ENCODE measurements around the gene SUGCT.
"Not testable (repeated sequence)": the region's sequence is repeated elsewhere in the genome, so short reads cannot be mapped to it uniquely, and the experiment has no call there.

Gene SUGCT

GRCh38 chr7:40584667-40585433 lies 450.0 kb downstream of the SUGCT start:
- DNase-seq: peak in 1 of 2 donors; percentile 28

- DNase-seq: peak; percentile 47 to 53
These were observed 451.4 kb downstream of the SUGCT start for GRCh38 chr7:40586197-40586596.

GRCh38 chr7:40587419-40587818 lies 452.6 kb downstream of the SUGCT start:
- no peak for DNase-seq

GRCh38 chr7:40595129-40595528 lies 460.3 kb downstream of the SUGCT start:
- DNase-seq: no peak

- DNase-seq: no peak
These were observed 461.0 kb downstream of the SUGCT start for GRCh38 chr7:40595832-40596231.

DNA sequence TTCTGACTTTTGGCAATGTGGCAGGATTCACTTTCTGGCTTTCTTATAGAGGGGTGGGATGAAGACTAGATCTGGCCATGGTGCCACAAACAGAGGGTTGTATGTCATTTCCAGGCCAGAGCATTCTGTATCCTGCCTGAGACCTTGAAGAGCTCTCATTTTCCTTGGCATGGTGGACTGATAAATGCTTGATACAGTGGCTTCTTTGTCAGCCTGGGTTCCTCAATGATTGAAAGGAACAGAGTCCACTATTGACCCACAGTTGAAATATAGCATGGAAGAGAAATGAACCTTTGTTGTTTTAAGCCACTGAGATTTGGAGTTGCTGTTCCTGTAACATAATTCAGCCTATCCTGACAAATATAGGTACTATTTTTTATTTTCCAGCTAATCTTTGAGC lies 462.7 kb downstream of the SUGCT start:
- DNase-seq: no peak

- no peak for DNase-seq
These were observed 464.1 kb downstream of the SUGCT start for GRCh38 chr7:40598915-40599314.

GRCh38 chr7:40599836-40600235 lies 465.0 kb downstream of the SUGCT start:
- DNase-seq: peak in 1 of 2 donors; percentile 10

GRCh38 chr7:40602351-40602750 lies 467.5 kb downstream of the SUGCT start:
- not testable (repeated sequence) for DNase-seq

GRCh38 chr7:40604601-40605438 lies 470.0 kb downstream of the SUGCT start:
- DNase-seq: peak; percentile 53 to 73

GRCh38 chr7:40608321-40609075 lies 473.7 kb downstream of the SUGCT start:
- DNase-seq: no peak

- DNase-seq: no peak
These were observed 475.7 kb downstream of the SUGCT start for GRCh38 chr7:40610461-40610860.

GRCh38 chr7:40611095-40611871 lies 476.5 kb downstream of the SUGCT start:
- DNase-seq: no peak

DNA sequence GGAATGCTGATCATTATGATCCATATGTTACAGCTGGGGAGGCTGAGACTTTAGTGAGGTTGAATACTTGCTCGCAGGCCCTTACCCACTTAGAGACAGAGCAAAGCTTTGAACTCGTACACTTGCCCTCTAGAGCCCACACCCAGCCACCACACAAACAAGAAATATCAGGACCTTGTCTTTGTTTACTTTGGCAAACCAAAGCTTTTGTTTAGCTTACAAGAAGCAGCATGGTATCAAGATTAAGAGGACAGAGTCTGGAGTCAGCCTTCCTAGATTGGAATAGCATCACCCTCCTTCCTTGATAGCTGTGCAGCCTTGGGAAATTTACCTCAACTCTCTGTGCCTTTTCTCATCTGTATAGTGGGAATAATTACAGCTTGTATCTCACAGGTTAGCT lies 477.5 kb downstream of the SUGCT start:
- no peak for DNase-seq

DNA sequence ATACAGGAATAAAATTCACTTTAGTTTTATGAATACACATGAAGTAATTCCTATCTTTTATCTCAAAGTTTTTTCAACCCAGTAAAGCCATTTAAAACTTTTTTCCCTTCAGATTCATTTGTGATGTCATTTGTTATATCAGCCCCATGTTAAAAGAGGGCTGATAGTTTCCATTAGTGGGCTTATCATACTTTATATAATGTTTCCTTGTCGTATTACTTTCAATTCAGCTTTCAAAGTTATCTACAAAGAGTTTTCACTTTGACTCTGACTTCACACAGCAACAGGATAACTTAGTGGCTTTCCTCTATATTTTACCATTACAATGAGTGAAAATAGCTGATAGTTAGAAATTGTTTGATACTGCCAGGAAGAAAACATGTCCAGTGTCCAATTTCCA lies 484.8 kb downstream of the SUGCT start:
- no peak for DNase-seq

DNA sequence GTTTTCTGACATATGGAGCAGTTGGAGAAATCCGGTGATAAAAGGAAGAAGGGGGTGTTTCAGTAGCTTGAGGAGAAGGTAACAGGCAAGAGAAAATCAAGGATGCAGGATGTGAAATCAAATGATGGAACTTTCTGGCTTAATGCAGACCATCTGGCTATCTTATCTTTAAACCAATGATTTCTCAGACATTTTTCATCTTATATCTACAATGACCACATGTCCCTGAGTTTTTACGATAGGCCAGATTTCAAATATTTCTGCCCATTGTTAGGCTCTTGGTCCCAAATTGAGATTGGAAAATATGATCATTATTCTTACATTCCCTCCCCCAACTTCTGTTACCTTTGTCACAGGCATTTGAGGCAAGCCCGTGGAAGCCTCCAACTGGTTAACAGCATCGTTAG lies 486.8 kb downstream of the SUGCT start:
- DNase-seq: no peak

DNA sequence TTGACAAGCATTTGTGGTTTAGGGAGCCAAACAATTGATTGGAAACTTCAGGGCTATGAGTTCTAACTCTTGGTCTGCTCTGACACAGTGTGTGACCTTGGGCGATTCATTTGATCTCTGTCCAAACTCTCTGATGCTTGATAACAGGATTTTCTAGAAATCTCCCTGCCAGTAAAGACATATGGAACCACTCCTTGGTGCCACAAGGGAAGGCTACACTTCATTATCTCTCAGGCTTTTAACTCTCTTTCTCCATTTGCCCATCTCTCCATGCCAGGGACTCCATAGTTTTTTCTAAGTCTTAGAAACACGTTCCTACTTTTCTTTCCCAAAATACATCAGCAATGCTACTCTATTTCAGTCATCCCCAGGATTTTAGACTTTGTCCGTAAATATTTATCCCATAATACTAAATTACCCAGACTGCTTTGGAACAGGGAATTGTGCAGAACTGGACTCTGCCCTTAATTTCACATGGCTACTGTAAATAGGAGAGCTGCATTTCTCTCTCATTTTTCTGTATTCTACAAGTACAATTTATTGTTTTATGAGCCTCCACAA lies 488.2 kb downstream of the SUGCT start:
- no peak for DNase-seq

- no peak for DNase-seq
These were observed 489.1 kb downstream of the SUGCT start for GRCh38 chr7:40623863-40624262.

- DNase-seq: not testable (repeated sequence)
These were observed 492.6 kb downstream of the SUGCT start for GRCh38 chr7:40627361-40627760.

DNA sequence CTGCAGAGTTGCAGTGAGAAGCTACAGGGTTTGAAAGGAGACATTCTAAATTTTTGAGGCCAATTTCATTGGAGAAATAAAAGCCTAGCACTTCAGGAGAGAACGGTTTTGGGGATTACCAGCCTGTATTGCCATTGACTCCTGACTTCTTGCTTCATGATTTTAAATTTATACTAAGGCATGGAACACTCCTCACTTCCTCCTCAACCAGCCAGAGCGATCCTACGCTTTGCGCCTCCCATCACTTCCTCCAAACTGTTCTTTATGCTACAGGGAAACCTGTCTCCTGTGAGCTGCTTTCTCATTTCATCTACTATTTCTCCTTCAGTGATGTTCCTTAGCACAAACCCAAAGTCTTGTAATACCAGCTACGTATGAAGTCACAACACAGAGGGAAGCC lies 495.1 kb downstream of the SUGCT start:
- DNase-seq: peak; percentile 24 to 56

GRCh38 chr7:40634118-40634517 lies 499.3 kb downstream of the SUGCT start:
- no peak for DNase-seq

Measured in inflammatory macrophage (primary cell).